Breast epithelium (tissue), 4 donors: Measurements from ENCODE around the gene NRROS. TPM values are rescaled to one million over a fixed set of nuclear protein-coding genes. Genes with fewer than 3 reads are reported as not detected.
A peak's percentile ranks its signal among the peaks of the same experiment; 100 is the strongest.

Experiments used
- DNase-seq, 2 donors: peaks; one replicate each; pipeline ENCODE4 v3.0.0-alpha.2; 2019; ENCODE audit warnings: low spot score in 2 of 2
- H3K27ac ChIP-seq, 2 donors: fragments of 200-600 bp; sonication (generic) in 1 of 2; one replicate each; pipeline ENCODE4 v1.5.1; 2016 to 2019; ENCODE audit warnings: mild to moderate bottlenecking in 1 of 2
- H3K27me3 ChIP-seq, 2 donors: fragments of 200-600 bp; sonication (generic) in 1 of 2; one replicate each; pipeline versions ENCODE4 v1.5.1 to v1.6.0; 2017 to 2019; ENCODE audit warnings: control low read depth in 1 of 2, mild to moderate bottlenecking in 1 of 2
- H3K36me3 ChIP-seq: fragments of 200-600 bp; one replicate; pipeline ENCODE4 v1.5.1; 2019
- H3K4me1 ChIP-seq, 2 donors: fragments of 200-600 bp; sonication (generic); one replicate each; pipeline ENCODE4 v1.5.1; 2016 to 2019; ENCODE audit warnings: control low read depth in 1 of 2
- H3K4me3 ChIP-seq, 3 donors: fragments of 200-600 bp; sonication (generic); 1 replicate in 2 of 3; 2 replicates in 1 of 3; pipeline ENCODE4 v1.5.1; 2016 to 2019; ENCODE audit warnings: mild to moderate bottlenecking in 3 of 3, moderate library complexity in 2 of 3
- H3K9me3 ChIP-seq, 2 donors: fragments of 200-600 bp; sonication (generic) in 1 of 2; one replicate each; pipeline ENCODE4 v1.5.1; 2016 to 2019; ENCODE audit warnings: control low read depth in 1 of 2
- POLR2A ChIP-seq: fragments of 450-650 bp; IDR thresholded peaks from one replicate; pipeline ENCODE4 v1.6.1; 2016; ENCODE audit warnings: antibody characterized with exemption, mild to moderate bottlenecking, moderate library complexity
- POLR2AphosphoS5 ChIP-seq, 3 donors: sonication (generic); formaldehyde crosslinking; IDR thresholded peaks; one replicate each; pipeline ENCODE4 v1.6.1; 2017; ENCODE audit warnings: antibody characterized with exemption in 3 of 3
- intact Hi-C: fragments of 100-400 bp; cut with DNase I; formaldehyde crosslinking; loops from one replicate; pipeline ENCODE4 v1.15.1; 2023; ENCODE audit warnings: low total_unique reads
- total RNA-seq, 3 donors: library from RNA; depleted of rRNA; stranded (reverse); fragments of >200 nt; gene quantifications; one replicate each; pipeline ENCODE4 v1.1.0, GENCODE V29; 2016
- TF ChIP-seq, protein P1 (sequence below), 3 donors: fragments of 450-650 bp; IDR thresholded peaks; one replicate each; pipeline ENCODE4 v1.5.1; 2016 to 2017; ENCODE audit warnings: antibody characterized with exemption in 3 of 3, mild to moderate bottlenecking in 3 of 3, moderate library complexity in 3 of 3

NRROS gene
- total RNA-seq, 3 donors from 2014 or later: 3.2 to 13.9 (median 4.3) TPM

DNA sequence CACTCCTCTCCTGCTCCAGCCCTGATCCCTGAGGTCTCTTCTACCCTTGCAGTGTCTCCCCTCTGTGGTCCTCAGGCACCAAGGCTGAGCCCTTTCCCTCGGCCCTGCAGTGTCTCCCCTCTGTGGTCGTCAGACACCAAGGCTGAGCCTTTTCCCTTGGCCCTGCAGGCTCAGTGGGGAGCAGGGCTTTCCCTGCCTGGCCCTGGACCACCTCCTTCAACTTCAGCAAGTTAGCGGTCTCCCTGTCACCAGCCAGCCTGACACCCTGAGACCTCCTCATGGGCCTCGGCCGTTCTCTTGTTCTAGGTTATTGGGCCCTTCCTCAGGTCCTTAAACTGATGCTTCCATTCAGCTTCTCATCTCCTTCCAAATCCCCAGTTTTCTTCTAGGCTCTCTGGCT is 4.3 kb downstream of the NRROS start:
- intact Hi-C loops: no loop called here
- no peaks in the 10 kb centered on the region for H3K36me3 ChIP-seq
- no peak overlapping the region for H3K4me3 ChIP-seq
- no peak for DNase-seq
- no peaks in the 10 kb centered on the region for H3K4me1 ChIP-seq
- H3K27me3 ChIP-seq: no peaks in the 10 kb centered on the region
- no peaks in the 10 kb centered on the region for H3K9me3 ChIP-seq
- TF ChIP-seq POLR2AphosphoS5 (IDR thresholded peaks at IDR 0.05): no peak
- TF ChIP-seq, protein P1, sequence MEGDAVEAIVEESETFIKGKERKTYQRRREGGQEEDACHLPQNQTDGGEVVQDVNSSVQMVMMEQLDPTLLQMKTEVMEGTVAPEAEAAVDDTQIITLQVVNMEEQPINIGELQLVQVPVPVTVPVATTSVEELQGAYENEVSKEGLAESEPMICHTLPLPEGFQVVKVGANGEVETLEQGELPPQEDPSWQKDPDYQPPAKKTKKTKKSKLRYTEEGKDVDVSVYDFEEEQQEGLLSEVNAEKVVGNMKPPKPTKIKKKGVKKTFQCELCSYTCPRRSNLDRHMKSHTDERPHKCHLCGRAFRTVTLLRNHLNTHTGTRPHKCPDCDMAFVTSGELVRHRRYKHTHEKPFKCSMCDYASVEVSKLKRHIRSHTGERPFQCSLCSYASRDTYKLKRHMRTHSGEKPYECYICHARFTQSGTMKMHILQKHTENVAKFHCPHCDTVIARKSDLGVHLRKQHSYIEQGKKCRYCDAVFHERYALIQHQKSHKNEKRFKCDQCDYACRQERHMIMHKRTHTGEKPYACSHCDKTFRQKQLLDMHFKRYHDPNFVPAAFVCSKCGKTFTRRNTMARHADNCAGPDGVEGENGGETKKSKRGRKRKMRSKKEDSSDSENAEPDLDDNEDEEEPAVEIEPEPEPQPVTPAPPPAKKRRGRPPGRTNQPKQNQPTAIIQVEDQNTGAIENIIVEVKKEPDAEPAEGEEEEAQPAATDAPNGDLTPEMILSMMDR (IDR thresholded peaks at IDR 0.05): no peak
- no peak for TF ChIP-seq POLR2A
- H3K27ac ChIP-seq: no peak overlapping the region

- H3K9me3 ChIP-seq: no peaks in the 10 kb centered on the region
- intact Hi-C loops: no loop called here
- no peaks in the 10 kb centered on the region for H3K27me3 ChIP-seq
- H3K4me3 ChIP-seq: no peak overlapping the region
- no peak overlapping the region for H3K27ac ChIP-seq
- H3K36me3 ChIP-seq: no peaks in the 10 kb centered on the region
- TF ChIP-seq POLR2A: no peak
- TF ChIP-seq, protein P1 (IDR thresholded peaks at IDR 0.05): no peak
- no peak for TF ChIP-seq POLR2AphosphoS5 (IDR thresholded peaks at IDR 0.05)
- no peak for DNase-seq
- H3K4me1 ChIP-seq: no peaks in the 10 kb centered on the region
These were observed 5.6 kb downstream of the NRROS start for GRCh38 chr3:196645096-196645495.

GRCh38 chr3:196645897-196646665 is 6.6 kb downstream of the NRROS start:
- no peak overlapping the region for H3K4me3 ChIP-seq
- intact Hi-C loops: no loop called here
- no peaks in the 10 kb centered on the region for H3K27me3 ChIP-seq
- H3K9me3 ChIP-seq: no peaks in the 10 kb centered on the region
- no peaks in the 10 kb centered on the region for H3K36me3 ChIP-seq
- DNase-seq: no peak
- H3K27ac ChIP-seq: no peak overlapping the region
- TF ChIP-seq POLR2AphosphoS5 (IDR thresholded peaks at IDR 0.05): no peak
- TF ChIP-seq, protein P1 (IDR thresholded peaks at IDR 0.05): no peak
- no peak for TF ChIP-seq POLR2A
- no peaks in the 10 kb centered on the region for H3K4me1 ChIP-seq

DNA sequence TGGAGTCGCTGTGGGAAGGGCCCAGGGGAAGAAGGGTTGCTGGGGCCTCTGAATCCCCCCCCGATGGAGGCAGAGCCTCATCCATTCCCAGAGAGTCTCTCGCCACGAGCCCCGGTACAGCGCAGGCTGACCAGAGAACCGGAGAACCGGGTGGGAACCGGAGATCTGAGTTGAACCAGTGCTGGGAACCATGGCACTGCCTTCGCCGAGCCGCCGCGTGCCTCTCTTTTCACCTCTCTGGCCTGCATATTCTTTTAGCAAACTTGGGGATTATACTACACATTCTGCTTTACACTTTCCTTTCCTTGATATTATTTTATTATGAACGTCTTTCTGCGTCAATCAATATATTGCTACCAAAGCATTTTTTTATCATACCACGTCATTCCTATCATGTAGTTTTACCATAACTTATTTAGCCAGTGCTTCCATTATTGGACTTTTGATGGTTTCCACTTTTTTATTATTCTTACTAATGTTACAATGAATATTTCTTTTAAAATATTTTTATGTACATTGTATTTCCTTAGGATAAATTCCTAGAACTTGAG is 7.2 kb downstream of the NRROS start:
- TF ChIP-seq, protein P1 (IDR thresholded peaks at IDR 0.05): no peak
- TF ChIP-seq POLR2AphosphoS5 (IDR thresholded peaks at IDR 0.05): no peak
- TF ChIP-seq POLR2A: no peak
- H3K4me1 ChIP-seq: no peaks in the 10 kb centered on the region
- H3K4me3 ChIP-seq: no peak overlapping the region
- intact Hi-C loops: no loop called here
- H3K9me3 ChIP-seq: no peaks in the 10 kb centered on the region
- H3K27me3 ChIP-seq: no peaks in the 10 kb centered on the region
- no peaks in the 10 kb centered on the region for H3K36me3 ChIP-seq
- H3K27ac ChIP-seq: no peak overlapping the region
- DNase-seq: no peak

GRCh38 chr3:196650740-196651311 is 11.3 kb downstream of the NRROS start:
- Histone ChIP-seq H3K9me3 (no peaks in the 10 kb centered on the region), H3K27me3 (no peaks in the 10 kb centered on the region), H3K36me3 (no peaks in the 10 kb centered on the region), H3K27ac (peak overlapping the region; percentile 42 to 83), H3K4me3 (no peak overlapping the region), H3K4me1 (no peaks in the 10 kb centered on the region)
- intact Hi-C loops: no loop called here
- TF ChIP-seq POLR2AphosphoS5 (IDR thresholded peaks at IDR 0.05) (no peak), POLR2A (no peak)
- TF ChIP-seq, protein P1 (IDR thresholded peaks at IDR 0.05): no peak
- no peak for DNase-seq
